ENCODE results near the gene PAFAH1B1.

The PAFAH1B1 gene

DNA sequence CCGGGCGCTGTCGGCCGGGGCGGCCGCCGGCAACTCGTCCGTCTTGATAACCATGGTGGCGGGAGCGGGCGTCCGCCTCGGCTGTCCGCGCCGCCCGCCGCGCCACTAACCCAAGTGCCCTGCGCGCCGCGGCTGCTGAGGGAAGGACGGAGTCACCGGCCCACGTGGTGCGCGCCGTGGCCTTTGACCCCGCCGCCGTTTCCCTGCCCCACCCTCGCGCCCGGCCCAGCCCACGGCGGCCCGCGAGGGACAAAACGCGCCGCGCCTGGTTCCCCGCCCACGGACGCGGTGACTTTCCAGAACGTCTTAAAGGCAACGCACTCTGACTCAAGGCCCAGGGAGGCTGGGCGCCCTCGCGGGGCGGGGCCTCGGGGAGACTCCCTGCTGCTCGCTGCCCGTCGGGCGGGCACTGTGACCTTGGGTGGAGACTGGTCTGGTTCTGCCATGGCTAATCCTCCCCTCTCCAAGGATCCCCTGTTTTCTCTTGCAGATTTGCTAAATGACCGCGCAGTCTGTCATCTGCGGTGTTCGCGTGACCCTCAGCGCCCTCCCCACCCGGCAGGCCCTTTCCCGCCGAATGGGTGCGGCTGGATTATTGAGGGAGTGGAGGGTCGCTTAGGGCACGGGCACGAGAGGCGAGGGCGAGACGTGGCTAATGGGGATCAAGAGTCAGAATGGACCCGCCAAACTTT lies 118.3 kb downstream of the PAFAH1B1 start, which contains the start of gene CLUH:
CLUH (minus strand) TSS at position 157 of the 692 bp plus-strand sequence; CDS start at position 54, 103 bp downstream.
- Mint-ChIP-seq H3K4me3 (peak within 1 kb of the TSS; percentile 87), H3K36me3 (no peaks in the 10 kb centered on the region)
- peak; percentile 86 for ATAC-seq (ENCODE audit: low read depth)

DNA sequence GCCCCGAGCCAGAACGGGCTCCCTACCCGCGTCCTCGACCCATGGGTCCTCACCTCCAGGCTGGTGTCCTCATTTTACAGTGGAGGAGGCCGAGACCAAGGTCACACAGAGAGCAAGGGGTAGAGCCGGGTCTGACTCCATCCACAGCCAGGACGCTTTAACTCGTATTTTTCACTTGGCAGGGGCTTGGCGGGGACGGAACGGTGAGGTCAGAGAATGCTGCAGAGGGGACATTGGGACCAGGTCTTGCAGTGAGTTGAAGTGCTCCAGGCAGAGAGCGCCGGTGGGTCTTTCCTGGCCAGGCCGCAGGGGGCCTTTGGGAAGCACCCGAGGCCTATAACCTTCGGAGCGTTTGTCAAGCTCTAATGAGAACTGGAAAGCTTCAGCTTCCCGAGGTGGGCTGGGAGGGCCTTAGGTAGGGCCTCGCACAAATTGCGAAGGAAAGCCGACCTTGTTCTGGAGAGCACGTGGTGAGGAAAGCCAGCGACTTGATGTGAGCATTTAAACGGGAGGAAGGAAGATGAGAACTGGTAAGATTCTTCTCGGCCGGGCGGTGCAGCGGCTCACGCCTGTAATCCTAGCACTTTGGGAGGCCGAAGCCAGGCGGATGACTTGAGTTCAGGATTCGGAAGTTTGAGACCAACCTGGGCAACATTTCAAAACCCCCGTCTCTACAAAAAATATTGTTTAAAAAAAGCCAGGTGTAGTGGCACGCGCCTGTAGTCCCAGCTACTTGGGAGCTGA lies 119.0 kb downstream of the PAFAH1B1 start:
- H3K27me3 Mint-ChIP-seq: no peaks in the 10 kb centered on the region
- no peaks in the 10 kb centered on the region for H3K36me3 Mint-ChIP-seq
- peaks cover 29% of the 10 kb centered on the region for H3K4me1 Mint-ChIP-seq
- peak overlapping the region; percentile 75 for H3K27ac Mint-ChIP-seq
- peak overlapping the region; percentile 83 for H3K4me3 Mint-ChIP-seq
- no peak for DNase-seq (ENCODE audit: low spot score in 2 of 2)
- no peaks in the 10 kb centered on the region for H3K9me3 Mint-ChIP-seq
- ATAC-seq (ENCODE audit: low read depth): no peak

More for the DNA sequence above, 118.3 kb downstream of the PAFAH1B1 start, which contains the start of gene CLUH:
- peak within 1 kb of the TSS; percentile 89 for H3K27ac Mint-ChIP-seq
- no peaks in the 10 kb centered on the region for H3K9me3 Mint-ChIP-seq
- no peaks in the 10 kb centered on the region for H3K27me3 Mint-ChIP-seq
- H3K4me1 Mint-ChIP-seq: peaks cover 29% of the 10 kb centered on the region
- peak; percentile 94 to 95 for DNase-seq (ENCODE audit: low spot score in 2 of 2)

DNA sequence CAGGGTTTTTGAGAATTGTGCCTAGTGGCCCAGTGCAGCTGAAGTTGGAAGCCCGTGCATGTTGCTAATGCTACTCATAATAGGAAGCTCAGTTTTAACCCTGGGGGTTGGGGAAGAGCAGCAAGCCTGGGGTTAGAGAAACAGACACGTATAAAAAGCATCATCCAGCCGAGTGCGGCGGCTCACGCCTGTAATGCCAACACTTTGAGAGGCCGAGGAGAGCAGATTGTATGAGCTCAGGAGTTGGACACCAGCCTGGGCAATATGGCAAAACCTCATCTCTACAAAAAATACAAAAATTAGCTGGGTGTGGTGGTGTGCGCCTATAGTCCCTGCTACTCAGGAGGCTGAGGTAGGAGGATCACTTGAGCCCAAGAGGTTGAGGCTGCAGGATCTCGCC lies 120.4 kb downstream of the PAFAH1B1 start:
- Mint-ChIP-seq H3K27ac (no peak overlapping the region), H3K9me3 (no peaks in the 10 kb centered on the region), H3K4me1 (peaks cover 23% of the 10 kb centered on the region), H3K36me3 (no peaks in the 10 kb centered on the region), H3K4me3 (peak overlapping the region; percentile 30), H3K27me3 (no peaks in the 10 kb centered on the region)
- DNase-seq (ENCODE audit: low spot score in 2 of 2) (no peak), ATAC-seq (ENCODE audit: low read depth) (no peak)

DNA sequence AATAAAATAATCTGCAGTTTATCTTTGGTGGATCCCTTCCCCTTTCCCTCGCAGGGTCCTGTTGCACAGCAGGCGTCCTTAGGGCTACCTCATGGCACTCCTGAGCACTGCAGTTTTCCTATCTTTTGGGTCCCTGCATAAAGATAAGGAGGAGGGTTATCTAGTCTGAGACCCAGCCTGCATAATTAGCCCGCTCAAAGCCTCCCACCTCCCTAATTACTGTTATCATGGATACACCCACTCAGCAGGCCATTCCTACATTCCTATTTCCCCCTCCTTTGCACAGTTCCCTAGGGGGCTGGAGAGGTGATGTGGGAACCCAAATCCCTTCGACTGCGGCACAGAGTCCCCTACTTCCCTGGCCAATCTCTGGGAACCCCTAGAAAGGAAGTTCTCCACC lies 123.2 kb downstream of the PAFAH1B1 start:
- peaks cover 6% of the 10 kb centered on the region for H3K4me1 Mint-ChIP-seq
- H3K27ac Mint-ChIP-seq: no peak overlapping the region
- no peak overlapping the region for H3K4me3 Mint-ChIP-seq
- DNase-seq (ENCODE audit: low spot score in 2 of 2) (no peak), ATAC-seq (ENCODE audit: low read depth) (no peak)
- no peaks in the 10 kb centered on the region for H3K36me3 Mint-ChIP-seq
- H3K27me3 Mint-ChIP-seq: peaks cover under 1% of the 10 kb centered on the region
- H3K9me3 Mint-ChIP-seq: no peaks in the 10 kb centered on the region

DNA sequence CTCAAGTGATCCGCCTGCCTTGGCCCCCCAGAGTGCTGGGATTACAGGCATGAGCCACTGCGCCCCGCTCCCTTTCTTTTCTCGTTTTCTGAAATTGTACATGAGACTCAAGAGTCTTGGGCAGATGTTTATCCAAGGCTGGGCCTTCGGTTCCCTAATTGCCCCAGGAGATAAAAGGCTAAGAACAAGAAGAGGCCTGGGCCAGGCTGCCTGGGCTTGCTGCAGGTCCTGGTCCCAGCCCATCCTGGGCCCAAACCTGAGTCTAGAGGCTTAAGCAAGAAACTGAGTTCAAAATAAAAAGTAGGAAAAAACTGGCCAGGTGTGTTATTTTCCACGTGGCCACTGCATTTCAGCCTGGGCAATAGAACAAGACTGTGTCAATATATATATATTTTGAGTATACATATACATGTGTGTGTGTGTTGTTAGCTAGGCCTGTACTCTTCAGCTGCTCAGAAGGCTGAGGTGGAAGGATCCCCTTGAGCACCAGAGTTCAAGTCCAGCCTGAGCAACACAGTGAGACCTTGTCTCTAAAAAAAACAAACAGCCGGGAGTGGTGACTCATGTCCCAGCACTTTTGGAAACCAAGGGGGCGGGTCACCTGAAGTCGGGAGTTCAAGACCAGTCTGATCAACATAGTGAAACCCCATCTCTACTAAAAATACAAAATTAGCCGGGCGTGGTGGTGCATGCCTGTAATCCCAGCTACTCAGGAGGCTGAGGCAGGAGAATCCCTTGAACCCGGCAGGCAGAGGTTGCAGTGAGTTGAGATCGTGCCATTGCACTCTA lies 124.9 kb downstream of the PAFAH1B1 start:
- peaks cover 2% of the 10 kb centered on the region for H3K27me3 Mint-ChIP-seq
- DNase-seq (ENCODE audit: low spot score in 2 of 2) (no peak), ATAC-seq (ENCODE audit: low read depth) (no peak)
- no peaks in the 10 kb centered on the region for H3K9me3 Mint-ChIP-seq
- H3K36me3 Mint-ChIP-seq: no peaks in the 10 kb centered on the region
- no peaks in the 10 kb centered on the region for H3K4me1 Mint-ChIP-seq
- no peak overlapping the region for H3K27ac Mint-ChIP-seq
- no peak overlapping the region for H3K4me3 Mint-ChIP-seq

DNA sequence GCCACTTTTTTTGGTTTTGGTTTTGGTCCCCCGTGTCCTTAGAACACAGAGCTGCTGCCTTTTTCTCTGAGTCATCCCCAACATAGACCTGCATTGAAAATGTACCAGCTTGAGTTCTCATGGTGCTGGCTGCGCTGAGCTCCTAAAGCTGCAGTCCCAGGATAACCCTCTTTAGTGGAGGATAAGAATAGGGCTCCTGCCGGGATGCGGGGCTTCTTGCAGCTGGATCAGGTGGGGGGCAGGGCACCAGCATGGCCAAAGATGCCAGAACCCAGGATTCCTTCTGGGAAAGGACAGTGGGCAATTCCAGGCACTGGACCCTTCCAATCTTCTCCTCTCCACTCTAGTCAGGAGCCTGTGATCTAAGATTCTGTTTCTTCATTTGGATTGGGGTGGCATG lies 126.4 kb downstream of the PAFAH1B1 start:
- Mint-ChIP-seq H3K27me3 (peaks cover 3% of the 10 kb centered on the region), H3K4me1 (no peaks in the 10 kb centered on the region), H3K36me3 (no peaks in the 10 kb centered on the region), H3K4me3 (no peak overlapping the region), H3K27ac (no peak overlapping the region), H3K9me3 (no peaks in the 10 kb centered on the region)
- ATAC-seq (ENCODE audit: low read depth): no peak
- no peak for DNase-seq (ENCODE audit: low spot score in 2 of 2)

DNA sequence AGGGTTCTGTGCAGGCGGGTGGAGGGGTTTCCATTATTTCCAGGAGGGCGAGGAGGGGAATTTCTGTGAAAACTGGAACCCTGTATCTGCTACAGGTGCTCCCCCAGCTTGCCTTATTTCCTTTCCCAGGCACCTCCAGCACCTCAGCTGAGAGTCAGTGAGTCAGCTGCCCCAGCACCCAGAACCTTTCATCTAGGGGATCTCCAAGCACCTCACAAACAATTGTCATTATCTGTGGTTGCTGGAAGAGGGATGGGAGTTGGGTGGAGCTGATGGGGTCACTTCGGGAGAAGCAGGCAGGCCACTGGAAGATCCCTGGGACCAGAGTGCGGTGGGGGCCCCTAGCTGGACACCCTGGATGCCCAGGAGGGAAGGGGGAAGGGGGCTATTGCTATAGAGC lies 128.1 kb downstream of the PAFAH1B1 start:
- Mint-ChIP-seq H3K9me3 (no peaks in the 10 kb centered on the region), H3K27me3 (peaks cover 9% of the 10 kb centered on the region), H3K27ac (no peak overlapping the region), H3K36me3 (peaks cover 3% of the 10 kb centered on the region), H3K4me1 (peaks cover 5% of the 10 kb centered on the region), H3K4me3 (no peak overlapping the region)
- ATAC-seq (ENCODE audit: low read depth): no peak
- DNase-seq (ENCODE audit: low spot score in 2 of 2): no peak

DNA sequence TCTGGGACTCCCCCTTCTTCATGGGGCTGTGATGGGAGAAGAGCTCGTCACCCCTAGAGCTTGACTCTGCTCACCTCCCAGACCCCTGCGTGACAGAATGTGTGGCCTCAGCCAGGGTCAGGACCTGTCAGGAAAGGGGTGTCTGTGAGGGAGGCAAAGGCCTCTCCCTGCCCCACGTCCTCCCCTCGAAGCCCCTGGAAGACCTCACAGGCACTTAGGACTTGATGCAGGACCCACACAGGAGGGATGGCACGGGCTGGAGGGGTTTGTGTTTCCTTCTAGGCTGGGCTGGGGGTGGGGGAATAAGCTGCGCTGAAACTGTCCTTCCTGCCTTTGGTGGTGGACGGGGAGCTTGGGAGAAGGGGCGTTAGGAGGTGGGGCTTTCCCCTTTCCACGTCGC lies 129.2 kb downstream of the PAFAH1B1 start:
- Mint-ChIP-seq H3K9me3 (no peaks in the 10 kb centered on the region), H3K27me3 (peaks cover 11% of the 10 kb centered on the region), H3K27ac (no peak overlapping the region), H3K36me3 (peaks cover 3% of the 10 kb centered on the region), H3K4me1 (peaks cover 5% of the 10 kb centered on the region), H3K4me3 (no peak overlapping the region)
- DNase-seq (ENCODE audit: low spot score in 2 of 2): no peak
- no peak for ATAC-seq (ENCODE audit: low read depth)

DNA sequence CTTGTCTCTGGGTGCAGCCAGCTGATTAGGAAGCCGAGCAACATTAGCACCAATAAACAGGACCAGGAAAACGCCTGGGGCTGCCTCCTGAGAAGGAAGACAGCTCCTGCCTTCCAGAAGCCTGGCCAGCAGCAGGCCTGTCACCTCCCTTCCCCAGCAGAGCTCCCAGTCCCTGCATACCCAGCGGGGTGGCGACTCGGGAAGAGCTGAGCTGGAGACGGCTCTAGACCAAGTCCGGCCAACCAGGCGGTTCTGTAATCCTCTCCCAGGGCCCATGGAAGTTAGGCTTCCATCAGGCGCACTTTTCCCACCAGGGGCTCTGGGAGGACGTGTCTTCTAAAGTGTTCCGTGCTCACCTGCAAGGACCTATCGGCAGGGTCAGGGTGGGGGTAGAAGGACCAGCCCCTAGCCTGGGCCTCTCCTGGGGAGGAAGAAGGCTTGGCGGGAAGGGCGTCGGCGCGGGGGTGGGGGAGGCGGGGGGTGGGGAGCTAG lies 130.1 kb downstream of the PAFAH1B1 start:
- Mint-ChIP-seq H3K27ac (no peak overlapping the region), H3K36me3 (peaks cover 3% of the 10 kb centered on the region), H3K4me3 (peak overlapping the region; percentile 59), H3K27me3 (peaks cover 11% of the 10 kb centered on the region), H3K4me1 (peaks cover 5% of the 10 kb centered on the region), H3K9me3 (no peaks in the 10 kb centered on the region)
- DNase-seq (ENCODE audit: low spot score in 2 of 2) (no peak), ATAC-seq (ENCODE audit: low read depth) (no peak)

DNA sequence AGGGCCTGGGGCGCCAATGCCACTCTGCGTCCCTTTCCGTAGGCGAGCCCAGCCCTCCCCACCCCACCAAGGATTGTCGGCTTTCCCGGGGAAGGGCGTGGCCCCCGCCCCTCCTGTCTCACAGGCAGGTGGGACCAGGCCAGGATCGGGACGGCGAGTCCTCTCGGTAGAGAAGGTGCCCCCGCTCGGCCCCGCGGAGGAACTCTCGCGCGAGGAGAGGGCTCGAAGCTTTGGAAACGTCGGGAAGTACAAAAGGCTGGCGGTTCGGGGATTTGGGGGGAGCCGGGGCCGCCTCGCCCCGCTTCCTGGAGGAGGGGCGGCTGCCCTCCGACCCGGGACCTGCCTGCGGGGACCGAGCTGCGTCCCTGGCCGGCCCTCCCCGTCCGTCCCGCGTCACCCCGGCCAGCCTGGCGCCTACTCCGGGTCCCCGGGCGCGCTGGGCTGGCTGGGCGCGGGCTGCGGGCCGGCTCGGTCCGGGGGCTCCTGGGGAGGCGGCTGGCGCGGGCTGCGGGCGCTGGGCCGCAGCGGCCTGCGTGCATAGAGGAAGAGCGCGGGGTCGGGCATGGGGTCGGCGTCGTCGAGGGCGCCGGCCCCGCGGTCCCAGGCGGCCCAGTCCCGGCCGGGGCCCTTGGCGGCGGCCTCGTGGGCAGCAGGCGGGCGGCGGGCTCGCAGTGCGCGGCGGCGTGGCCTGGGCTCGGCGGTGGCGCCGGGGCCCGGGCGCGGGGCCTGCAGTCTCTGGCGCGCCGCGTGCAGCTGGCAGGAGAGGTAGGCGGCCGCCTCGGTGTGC lies 130.7 kb downstream of the PAFAH1B1 start:
- ATAC-seq (ENCODE audit: low read depth) (peak; percentile 27), DNase-seq (ENCODE audit: low spot score in 2 of 2) (peak in 1 of 2 donors; percentile 21)
- Mint-ChIP-seq H3K4me3 (peak overlapping the region; percentile 79), H3K4me1 (peaks cover 5% of the 10 kb centered on the region), H3K36me3 (peaks cover 3% of the 10 kb centered on the region), H3K9me3 (no peaks in the 10 kb centered on the region), H3K27me3 (peaks cover 11% of the 10 kb centered on the region), H3K27ac (no peak overlapping the region)

DNA sequence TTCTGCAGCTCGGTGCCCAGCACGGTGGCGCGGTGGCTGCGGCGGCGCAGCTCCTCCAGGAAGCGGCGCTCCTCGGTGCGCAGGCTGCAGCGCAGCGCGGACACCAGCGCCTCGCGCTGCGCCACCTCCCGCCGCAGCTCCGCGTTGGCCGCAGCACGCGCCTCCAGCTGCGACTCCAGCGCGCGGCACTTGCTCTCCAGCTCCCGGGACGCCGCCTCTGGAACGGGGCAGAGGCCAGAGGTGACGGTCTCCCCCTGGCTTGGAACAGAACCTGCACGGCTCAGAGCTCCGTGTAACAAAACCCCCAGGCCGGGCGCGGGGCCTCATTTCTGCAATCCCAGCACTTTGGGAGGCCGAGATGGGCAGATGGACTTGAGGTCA lies 131.3 kb downstream of the PAFAH1B1 start:
- Mint-ChIP-seq H3K4me3 (peak overlapping the region; percentile 27), H3K36me3 (peaks cover 3% of the 10 kb centered on the region), H3K27me3 (peaks cover 13% of the 10 kb centered on the region), H3K4me1 (peaks cover 5% of the 10 kb centered on the region), H3K9me3 (no peaks in the 10 kb centered on the region), H3K27ac (no peak overlapping the region)
- ATAC-seq (ENCODE audit: low read depth) (peak; percentile 85), DNase-seq (ENCODE audit: low spot score in 2 of 2) (peak in 1 of 2 donors; percentile 29)

DNA sequence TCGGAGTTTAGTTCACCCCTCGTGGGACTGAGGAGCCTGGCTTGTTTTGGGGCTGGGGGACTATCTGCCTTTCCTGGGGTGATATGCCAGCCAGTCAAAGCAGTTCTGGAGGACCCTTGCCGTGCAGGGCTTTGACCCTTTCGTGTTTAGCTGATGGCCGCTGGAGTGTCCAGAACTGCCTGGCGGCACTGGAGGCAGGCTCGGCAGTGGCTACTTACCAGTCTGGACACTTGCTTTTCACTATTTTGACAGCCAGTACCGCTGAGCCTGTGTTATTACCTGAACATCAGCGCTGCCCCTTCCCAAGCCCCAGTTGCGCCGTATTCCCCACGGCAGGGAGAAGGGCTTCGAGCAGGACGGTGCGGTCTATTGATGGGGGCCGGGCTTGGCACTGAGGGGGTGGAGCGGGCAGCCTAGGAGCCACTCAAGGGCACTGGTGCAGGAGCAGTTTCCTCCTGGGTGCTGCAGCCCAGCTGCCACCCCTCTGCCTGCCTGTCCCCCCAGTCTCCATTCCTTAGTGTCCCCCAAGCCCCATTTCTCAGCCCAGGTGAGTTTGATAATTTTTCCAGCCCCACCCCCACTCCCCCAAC lies 137.4 kb downstream of the PAFAH1B1 start:
- no peak for DNase-seq (ENCODE audit: low spot score in 2 of 2)
- Mint-ChIP-seq H3K27ac (no peak overlapping the region), H3K27me3 (peaks cover 14% of the 10 kb centered on the region), H3K36me3 (no peaks in the 10 kb centered on the region), H3K4me3 (no peak overlapping the region), H3K9me3 (no peaks in the 10 kb centered on the region), H3K4me1 (no peaks in the 10 kb centered on the region)
- ATAC-seq (ENCODE audit: low read depth): no peak

DNA sequence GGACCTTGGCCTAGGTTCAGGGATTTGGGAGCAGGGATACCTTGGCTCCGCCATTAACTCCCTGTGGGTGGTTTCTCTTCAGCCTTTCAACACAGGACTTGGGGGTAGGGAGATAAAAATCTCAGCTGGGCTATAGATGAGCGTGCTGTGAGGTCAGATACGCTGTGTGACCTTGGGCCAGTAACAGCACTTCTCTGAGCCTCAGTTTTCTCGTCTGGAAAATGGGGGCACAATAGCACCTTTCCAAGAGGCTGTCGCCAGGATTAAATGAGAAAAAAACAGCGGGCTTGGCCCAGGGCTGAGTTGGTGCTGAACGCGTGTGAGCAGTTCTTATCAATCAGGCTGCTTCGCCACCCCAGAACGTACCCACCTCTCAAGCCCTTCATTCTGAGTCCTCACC lies 138.4 kb downstream of the PAFAH1B1 start:
- Mint-ChIP-seq H3K27me3 (peaks cover 14% of the 10 kb centered on the region), H3K27ac (no peak overlapping the region), H3K36me3 (no peaks in the 10 kb centered on the region), H3K9me3 (no peaks in the 10 kb centered on the region), H3K4me3 (no peak overlapping the region), H3K4me1 (no peaks in the 10 kb centered on the region)
- no peak for ATAC-seq (ENCODE audit: low read depth)
- DNase-seq (ENCODE audit: low spot score in 2 of 2): no peak
